ENCODE measurements around the gene GCLC. TPM values are rescaled to one million over a fixed set of nuclear protein-coding genes. Genes with fewer than 3 reads are reported as not detected.
A peak's percentile ranks its signal among the peaks of the same experiment; 100 is the strongest.
"Not testable (repeated sequence)": the region's sequence is repeated elsewhere in the genome, so short reads cannot be mapped to it uniquely, and the experiment has no call there.

GCLC gene
- total RNA-seq, 1 donor from 2014 or later = 26.0 TPM

DNA sequence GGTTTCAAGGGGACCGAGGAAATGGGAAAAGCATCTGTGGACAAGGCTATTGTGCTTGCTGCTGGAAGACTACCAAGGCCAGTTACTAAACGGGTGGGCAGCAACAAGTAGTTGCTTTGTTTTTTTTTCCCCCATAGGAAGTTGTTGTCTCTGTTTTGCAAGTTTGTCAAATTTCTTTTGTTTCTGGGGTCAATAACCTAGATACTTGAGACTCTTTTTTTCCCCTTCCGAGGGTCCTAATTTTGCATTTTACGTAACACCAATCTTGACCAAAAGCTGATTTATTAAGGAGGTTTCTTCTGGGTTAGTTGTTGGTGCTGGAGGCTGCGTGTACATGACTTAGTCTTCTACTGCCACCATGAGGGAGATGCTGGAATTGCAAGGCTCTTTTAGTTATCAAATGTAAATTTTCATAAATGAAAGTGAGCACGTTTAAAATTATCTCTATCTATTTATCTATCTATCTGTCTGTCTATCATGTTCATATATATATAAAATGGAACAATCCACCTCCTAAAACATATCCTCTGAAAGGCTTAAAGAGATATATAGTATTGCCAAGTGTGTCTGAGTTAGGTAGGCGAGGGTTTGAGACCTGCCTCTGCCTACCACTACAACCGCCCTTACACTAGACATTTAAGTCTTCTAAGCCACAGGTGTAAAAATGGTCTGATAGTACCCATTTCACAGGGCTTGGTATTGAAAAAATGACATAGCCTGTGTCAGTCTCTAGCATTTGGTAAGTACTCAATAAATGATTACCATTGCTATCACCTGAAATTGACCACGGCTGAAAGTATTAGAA, 60.2 kb downstream of the GCLC start:
- H3K4me2 ChIP-seq = no peak overlapping the region
- H3K4me3 ChIP-seq = no peak overlapping the region
- DNase-seq (ENCODE audit: low spot score) = peak; percentile 77
- no peaks in the 10 kb centered on the region for H3K36me3 ChIP-seq
- Mint-ChIP-seq H3K9me3 (peaks cover 3% of the 10 kb centered on the region), H3K27ac (no peak overlapping the region), H3K27me3 (ENCODE audit: insufficient read depth, low read depth) (peaks cover 6% of the 10 kb centered on the region), H3K4me1 (no peaks in the 10 kb centered on the region), H3K4me3 (no peak overlapping the region), H3K36me3 (no peaks in the 10 kb centered on the region)
- no peaks in the 10 kb centered on the region for H3K79me2 ChIP-seq (ENCODE audit: low read depth)
- no peak for TF ChIP-seq EZH2 (IDR thresholded peaks at IDR 0.05)
- TF ChIP-seq EZH2phosphoT487 (IDR thresholded peaks at IDR 0.05) = no peak
- TF ChIP-seq, protein P1, sequence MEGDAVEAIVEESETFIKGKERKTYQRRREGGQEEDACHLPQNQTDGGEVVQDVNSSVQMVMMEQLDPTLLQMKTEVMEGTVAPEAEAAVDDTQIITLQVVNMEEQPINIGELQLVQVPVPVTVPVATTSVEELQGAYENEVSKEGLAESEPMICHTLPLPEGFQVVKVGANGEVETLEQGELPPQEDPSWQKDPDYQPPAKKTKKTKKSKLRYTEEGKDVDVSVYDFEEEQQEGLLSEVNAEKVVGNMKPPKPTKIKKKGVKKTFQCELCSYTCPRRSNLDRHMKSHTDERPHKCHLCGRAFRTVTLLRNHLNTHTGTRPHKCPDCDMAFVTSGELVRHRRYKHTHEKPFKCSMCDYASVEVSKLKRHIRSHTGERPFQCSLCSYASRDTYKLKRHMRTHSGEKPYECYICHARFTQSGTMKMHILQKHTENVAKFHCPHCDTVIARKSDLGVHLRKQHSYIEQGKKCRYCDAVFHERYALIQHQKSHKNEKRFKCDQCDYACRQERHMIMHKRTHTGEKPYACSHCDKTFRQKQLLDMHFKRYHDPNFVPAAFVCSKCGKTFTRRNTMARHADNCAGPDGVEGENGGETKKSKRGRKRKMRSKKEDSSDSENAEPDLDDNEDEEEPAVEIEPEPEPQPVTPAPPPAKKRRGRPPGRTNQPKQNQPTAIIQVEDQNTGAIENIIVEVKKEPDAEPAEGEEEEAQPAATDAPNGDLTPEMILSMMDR (IDR thresholded peaks at IDR 0.05) = peak; percentile 97
- no peaks in the 10 kb centered on the region for H3K9me3 ChIP-seq (ENCODE audit: low read depth)
- H2AFZ ChIP-seq (replicated peaks) = peak overlapping the region; percentile 52
- H3K4me1 ChIP-seq = no peaks in the 10 kb centered on the region
- H4K20me1 ChIP-seq (ENCODE audit: low read depth) = no peaks in the 10 kb centered on the region
- H3F3A ChIP-seq (ENCODE audit: low read depth) = no peaks in the 10 kb centered on the region
- no peak overlapping the region for H3K9ac ChIP-seq
- H3K27ac ChIP-seq = no peak overlapping the region
- H3K27me3 ChIP-seq = no peaks in the 10 kb centered on the region

DNA sequence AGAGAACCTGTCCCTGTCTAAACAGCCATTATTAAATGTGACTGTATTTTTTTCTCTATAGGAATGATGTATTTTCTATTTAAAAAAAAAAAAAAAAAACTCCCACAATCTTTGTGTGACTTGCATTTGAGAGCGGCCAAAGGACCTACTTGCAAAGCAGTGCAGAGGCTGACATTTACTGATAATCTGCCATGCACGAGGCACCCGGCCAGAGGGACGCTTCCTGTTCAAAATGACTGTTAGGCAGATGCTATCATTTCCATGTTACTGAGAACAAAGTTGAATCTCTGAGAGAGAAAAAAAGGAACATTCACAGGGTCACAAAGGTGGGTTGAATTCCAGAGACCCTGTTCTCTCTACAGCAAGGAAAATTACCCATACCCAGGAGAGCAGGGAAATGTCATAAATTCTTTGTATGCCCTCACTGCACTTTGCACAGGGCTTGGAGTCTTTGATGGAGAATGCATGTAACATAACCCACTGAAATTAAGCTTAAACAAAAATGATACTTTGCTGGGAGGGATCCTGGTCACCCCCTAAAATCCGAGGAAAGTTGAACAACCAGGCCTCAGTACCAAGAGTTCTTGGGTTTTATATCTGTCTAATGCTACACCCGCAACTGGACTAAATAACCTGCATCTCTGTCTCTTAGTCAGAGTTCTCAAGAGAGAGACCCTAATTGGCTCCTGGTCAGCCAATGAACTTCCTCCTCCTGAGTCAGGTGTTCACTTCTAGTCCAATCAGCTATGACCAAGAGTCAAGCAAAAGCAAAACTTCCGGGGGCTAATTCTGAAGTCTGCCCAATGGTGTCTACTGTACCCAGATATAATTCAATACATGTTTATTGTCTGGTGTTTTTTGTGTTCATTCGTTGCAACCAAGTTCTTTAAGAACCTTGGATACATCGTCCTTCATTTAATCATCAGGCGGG, 61.2 kb downstream of the GCLC start:
- Mint-ChIP-seq H3K9me3 (peaks cover 1% of the 10 kb centered on the region), H3K27me3 (ENCODE audit: insufficient read depth, low read depth) (peaks cover 3% of the 10 kb centered on the region), H3K4me3 (no peak overlapping the region), H3K36me3 (no peaks in the 10 kb centered on the region), H3K27ac (no peak overlapping the region), H3K4me1 (no peaks in the 10 kb centered on the region)
- Histone ChIP-seq H3K9me3 (ENCODE audit: low read depth) (no peaks in the 10 kb centered on the region), H4K20me1 (ENCODE audit: low read depth) (no peaks in the 10 kb centered on the region), H3K27ac (no peak overlapping the region), H3K4me1 (no peaks in the 10 kb centered on the region), H3K9ac (no peak overlapping the region), H3K36me3 (no peaks in the 10 kb centered on the region), H3K4me2 (no peak overlapping the region), H3K4me3 (no peak overlapping the region), H3F3A (ENCODE audit: low read depth) (no peaks in the 10 kb centered on the region), H2AFZ (replicated peaks) (peak overlapping the region; percentile 52), H3K79me2 (ENCODE audit: low read depth) (no peaks in the 10 kb centered on the region), H3K27me3 (no peaks in the 10 kb centered on the region)
- no peak for TF ChIP-seq EZH2phosphoT487 (IDR thresholded peaks at IDR 0.05)
- TF ChIP-seq, protein P1 (IDR thresholded peaks at IDR 0.05) = no peak
- no peak for TF ChIP-seq EZH2 (IDR thresholded peaks at IDR 0.05)
- DNase-seq (ENCODE audit: low spot score) = no peak

DNA sequence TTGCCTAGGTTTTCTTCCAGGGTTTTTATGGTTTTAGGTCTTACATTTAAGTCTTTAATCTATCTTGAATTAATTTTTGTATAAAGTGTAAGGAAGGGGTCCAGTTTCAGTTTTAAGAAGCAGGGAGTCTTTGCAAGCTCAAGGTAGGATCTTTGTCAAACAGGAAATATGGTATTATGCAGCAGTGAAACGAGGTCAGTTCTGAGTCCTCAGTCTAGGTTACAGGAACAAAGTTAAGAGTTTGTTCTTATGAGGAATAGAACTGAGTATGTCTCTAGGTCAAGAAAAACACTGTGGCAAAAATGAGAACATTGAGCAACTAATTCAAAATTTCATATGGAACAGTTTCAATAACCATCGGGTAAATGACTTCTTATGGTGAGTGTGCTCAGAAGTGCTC, 63.6 kb downstream of the GCLC start:
- no peak overlapping the region for H3K27ac ChIP-seq
- no peaks in the 10 kb centered on the region for H4K20me1 ChIP-seq (ENCODE audit: low read depth)
- Mint-ChIP-seq H3K27ac (no peak overlapping the region), H3K36me3 (no peaks in the 10 kb centered on the region), H3K27me3 (ENCODE audit: insufficient read depth, low read depth) (peaks cover 2% of the 10 kb centered on the region), H3K9me3 (no peaks in the 10 kb centered on the region), H3K4me3 (no peak overlapping the region), H3K4me1 (no peaks in the 10 kb centered on the region)
- no peaks in the 10 kb centered on the region for H3K9me3 ChIP-seq (ENCODE audit: low read depth)
- H3K4me3 ChIP-seq = no peak overlapping the region
- TF ChIP-seq, protein P1 (IDR thresholded peaks at IDR 0.05) = no peak
- TF ChIP-seq EZH2 (IDR thresholded peaks at IDR 0.05) = no peak
- no peak for TF ChIP-seq EZH2phosphoT487 (IDR thresholded peaks at IDR 0.05)
- H3K36me3 ChIP-seq = no peaks in the 10 kb centered on the region
- H3K27me3 ChIP-seq = no peaks in the 10 kb centered on the region
- H3K4me1 ChIP-seq = no peaks in the 10 kb centered on the region
- H2AFZ ChIP-seq (replicated peaks) = no peak overlapping the region
- H3F3A ChIP-seq (ENCODE audit: low read depth) = no peaks in the 10 kb centered on the region
- DNase-seq (ENCODE audit: low spot score) = no peak
- H3K79me2 ChIP-seq (ENCODE audit: low read depth) = no peaks in the 10 kb centered on the region
- no peak overlapping the region for H3K9ac ChIP-seq
- no peak overlapping the region for H3K4me2 ChIP-seq

DNA sequence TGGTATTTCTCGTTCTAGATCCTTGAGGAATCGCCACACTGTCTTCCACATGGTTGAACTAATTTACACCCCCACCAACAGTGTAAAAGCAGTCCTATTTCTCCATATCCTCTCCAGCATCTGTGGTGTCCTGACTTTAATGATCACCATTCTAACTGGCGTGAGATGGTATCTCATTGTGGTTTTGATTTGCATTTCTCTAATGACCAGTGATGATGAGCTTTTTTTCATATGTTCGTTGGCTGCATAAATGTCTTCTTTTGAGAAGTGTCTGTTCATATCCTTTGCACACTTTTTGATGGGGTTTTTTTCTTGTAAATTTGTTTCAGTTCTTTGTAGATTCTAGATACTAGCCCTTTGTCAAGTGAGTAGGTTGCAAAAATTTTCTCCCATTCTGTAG, 64.1 kb downstream of the GCLC start:
- H3K27ac ChIP-seq; H3F3A ChIP-seq (ENCODE audit: low read depth); H4K20me1 ChIP-seq (ENCODE audit: low read depth); H3K9ac ChIP-seq; H3K36me3 ChIP-seq; H3K9me3 ChIP-seq (ENCODE audit: low read depth); H3K36me3 Mint-ChIP-seq; H3K27me3 ChIP-seq; H3K4me1 ChIP-seq; H3K27ac Mint-ChIP-seq; H2AFZ ChIP-seq (replicated peaks); H3K4me1 Mint-ChIP-seq; H3K9me3 Mint-ChIP-seq; DNase-seq (ENCODE audit: low spot score); H3K4me3 ChIP-seq; H3K79me2 ChIP-seq (ENCODE audit: low read depth); H3K4me2 ChIP-seq; H3K27me3 Mint-ChIP-seq (ENCODE audit: insufficient read depth, low read depth); H3K4me3 Mint-ChIP-seq: not testable (repeated sequence)

Measured in neural progenitor cell (in vitro differentiated cells).